ENCODE data around the gene RASSF6. TPM values are rescaled to one million over a fixed set of nuclear protein-coding genes. Genes with fewer than 3 reads are reported as not detected.
A peak's percentile ranks its signal among the peaks of the same experiment; 100 is the strongest.

The RASSF6 gene
- total and polyA plus RNA-seq, 2 donors (not counting 1 experiment from before 2014, with no cell fraction given), result 1.4 to 13.1 TPM

- peak overlapping the region; percentile 46 to 58 for H3K27ac ChIP-seq (ENCODE audit: low read length in 2 of 2)
- H3K4me1 ChIP-seq (ENCODE audit: control insufficient read depth in 2 of 2, insufficient read depth in 2 of 2, low read length in 2 of 2), result peaks cover 12 to 16% of the 10 kb centered on the region in 2 donors
- ChIA-PET CTCF (interaction anchor here (0.8 to 1.7 kb wide), 5 partner anchors 16 to 65 kb away, joined by 3 to 14 read pairs (median 5); partner anchors contain the start of gene RASSF6), POLR2A (interaction anchor here (0.7 kb wide), 1 partner anchor 15 kb away, joined by 3 read pairs; no protein-coding TSS in a partner anchor)
- H3K4me3 ChIP-seq (ENCODE audit: control extremely low read depth in 1 of 5, extremely low read depth in 1 of 5, insufficient read depth in 1 of 5, low read depth in 2 of 5, low read length in 4 of 5), result no peak overlapping the region
- H3K36me3 ChIP-seq (replicated peaks in 1 of 2; ENCODE audit: control extremely low read depth in 1 of 2, control insufficient read depth in 1 of 2, extremely low read depth in 1 of 2, insufficient read depth in 2 of 2, low read length in 1 of 2), result no peaks in the 10 kb centered on the region
- Mint-ChIP-seq H3K4me3 (peak overlapping the region; percentile 47), H3K9me3 (ENCODE audit: insufficient read depth) (no peaks in the 10 kb centered on the region), H3K27ac (peak overlapping the region; percentile 77), H3K4me1 (peaks cover 29% of the 10 kb centered on the region), H3K27me3 (no peaks in the 10 kb centered on the region)
- ATAC-seq (ENCODE audit: low read depth) (peak; percentile 74), DNase-seq (peak; percentile 40)
- H3K79me2 ChIP-seq (ENCODE audit: control insufficient read depth, insufficient read depth, low read length), result no peaks in the 10 kb centered on the region
- intact Hi-C loops (cut with micrococcal nuclease), result loop anchor here (1.0 to 5.0 kb wide), 3 partner anchors 15 to 32 kb away; partner anchors contain the start of gene RASSF6
- peak overlapping the region; percentile 36 for H2AFZ ChIP-seq (ENCODE audit: insufficient read depth, low read depth, low read length, poor library complexity, severe bottlenecking)
- H3K27me3 ChIP-seq (replicated peaks in 1 of 4; ENCODE audit: control extremely low read depth in 1 of 4, control insufficient read depth in 3 of 4, insufficient read depth in 4 of 4, low read length in 3 of 4), result no peaks in the 10 kb centered on the region
- no peaks in the 10 kb centered on the region for H3K9me3 ChIP-seq (ENCODE audit: control extremely low read depth in 1 of 3, control insufficient read depth in 2 of 3, insufficient read depth in 1 of 3, low read length in 2 of 3)
- TF ChIP-seq CTCF (IDR thresholded peaks at IDR 0.05) (no peak), EZH2 (IDR thresholded peaks at IDR 0.05; ENCODE audit: borderline replicate concordance, insufficient read depth, low read depth, low read length, poor library complexity, severe bottlenecking) (no peak)
- H3K4me2 ChIP-seq (replicated peaks; ENCODE audit: low read depth, low read length, poor library complexity, severe bottlenecking), result peak overlapping the region; percentile 41
- peak overlapping the region; percentile 31 for H3K9ac ChIP-seq (ENCODE audit: low read length)
- H4K20me1 ChIP-seq (ENCODE audit: control insufficient read depth, insufficient read depth, low read length, poor library complexity, severe bottlenecking), result no peaks in the 10 kb centered on the region
- no CpG with 5 or more reads among the region's 5 CpGs for WGBS (ENCODE audit: insufficient coverage)
Measured at GRCh38 chr4:73589887-73590801, 30.1 kb downstream of the RASSF6 start.

All from B cell (primary cell).